GM18873 (cell line): ENCODE results near the gene PKD2.
"Not testable (repeated sequence)": the region's sequence is repeated elsewhere in the genome, so short reads cannot be mapped to it uniquely, and the experiment has no call there.

Experiments used
- ATAC-seq: cut with Tn5 transposase; IDR thresholded peaks from one replicate; pipeline ENCODE4 v1.9.1; 2021; ENCODE audit warnings: mild to moderate bottlenecking, moderate library complexity, moderate number of reproducible peaks; ENCODE audit not compliant: unreplicated experiment, low FRiP score

Gene PKD2

DNA sequence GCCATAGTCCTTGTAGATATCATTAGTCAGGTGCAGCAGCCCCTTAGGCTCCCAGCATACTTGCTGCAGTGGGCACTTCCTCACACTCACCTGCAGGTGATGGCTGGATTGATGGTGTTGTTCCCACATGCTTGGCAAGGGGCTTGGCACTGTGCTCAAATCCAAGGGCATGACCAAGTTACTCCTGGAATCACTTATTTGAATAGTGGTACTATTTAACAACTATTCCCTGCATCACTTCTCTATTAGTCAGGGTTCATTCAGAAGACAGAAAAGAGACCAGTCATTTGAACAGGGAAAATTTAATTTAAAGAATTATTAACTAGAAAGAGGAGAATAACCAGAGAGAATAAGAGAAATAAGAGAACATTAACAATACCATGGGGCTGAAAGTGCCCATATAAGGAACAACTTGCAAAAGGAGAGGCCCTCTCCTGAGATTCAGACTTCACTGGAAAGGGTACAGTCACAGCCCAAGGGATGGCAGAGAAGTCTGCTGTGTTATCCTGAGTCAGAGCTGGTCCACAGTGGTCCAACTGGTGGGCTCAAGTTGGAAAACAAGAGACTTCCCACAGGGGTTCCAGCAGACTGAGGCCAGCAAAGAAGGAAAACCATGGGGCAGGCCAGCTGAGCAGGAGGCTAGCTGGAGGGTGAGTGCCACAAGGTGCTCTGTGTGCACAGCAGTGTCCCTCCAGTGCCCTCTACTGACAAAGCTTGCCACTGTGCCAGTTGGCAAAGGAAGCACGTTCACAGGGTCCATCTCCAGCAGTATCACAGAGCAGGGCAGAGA, 22.1 kb upstream of the PKD2 start:
- peak; percentile 91 for ATAC-seq

DNA sequence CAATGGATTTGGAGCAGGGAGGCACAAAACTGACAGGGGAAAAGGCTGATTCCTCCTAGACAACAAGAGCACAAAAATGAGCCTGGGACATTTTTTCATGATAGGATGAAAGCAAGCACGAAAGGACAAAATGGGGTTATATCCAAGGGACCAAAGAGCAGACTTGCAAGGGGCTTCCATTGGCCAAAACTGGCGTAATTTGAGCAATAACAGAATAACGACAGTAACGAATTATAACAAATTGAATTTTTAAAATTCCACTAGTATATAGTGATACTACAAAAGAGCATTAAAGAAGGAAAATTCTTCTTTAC, 21.6 kb upstream of the PKD2 start:
- no peak for ATAC-seq

DNA sequence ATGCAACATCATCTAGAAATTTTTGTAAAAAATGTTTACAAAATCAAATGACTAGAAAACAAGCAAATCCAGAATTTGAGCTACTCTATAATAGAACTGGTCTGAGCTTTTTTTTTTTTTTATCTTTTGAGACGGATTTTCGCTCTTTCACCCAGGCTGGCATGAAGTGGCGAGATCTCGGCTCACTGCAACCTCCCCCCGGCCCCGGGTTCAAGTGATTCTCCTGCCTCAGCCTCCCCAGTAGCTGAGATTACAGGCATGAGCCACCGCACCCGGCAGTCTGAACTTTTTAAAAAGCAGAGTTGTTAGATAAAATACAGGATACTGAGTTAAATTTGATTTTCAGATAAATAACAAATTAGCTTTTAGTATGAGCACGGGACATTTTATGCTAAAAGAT, 20.9 kb upstream of the PKD2 start:
- no peak for ATAC-seq

DNA sequence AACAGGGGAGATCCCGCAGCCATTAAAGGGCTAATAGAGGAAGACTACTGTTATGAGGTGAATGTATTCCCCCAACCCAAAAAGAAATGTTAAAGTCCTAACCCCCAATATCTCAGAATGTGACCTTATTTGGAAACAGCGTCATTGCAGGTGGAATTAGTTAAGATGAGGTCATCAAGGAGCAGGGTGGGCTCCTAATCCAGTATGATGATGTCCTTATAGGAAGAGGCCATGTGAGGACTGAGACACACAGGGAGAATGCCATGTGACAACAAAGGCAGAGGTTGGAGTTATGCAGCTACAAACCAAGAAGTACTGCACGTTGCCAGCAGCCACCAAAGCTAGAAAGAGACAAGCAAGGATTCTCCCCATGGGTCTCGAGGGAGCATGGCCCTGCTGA, 17.7 kb upstream of the PKD2 start:
- ATAC-seq, result no peak

DNA sequence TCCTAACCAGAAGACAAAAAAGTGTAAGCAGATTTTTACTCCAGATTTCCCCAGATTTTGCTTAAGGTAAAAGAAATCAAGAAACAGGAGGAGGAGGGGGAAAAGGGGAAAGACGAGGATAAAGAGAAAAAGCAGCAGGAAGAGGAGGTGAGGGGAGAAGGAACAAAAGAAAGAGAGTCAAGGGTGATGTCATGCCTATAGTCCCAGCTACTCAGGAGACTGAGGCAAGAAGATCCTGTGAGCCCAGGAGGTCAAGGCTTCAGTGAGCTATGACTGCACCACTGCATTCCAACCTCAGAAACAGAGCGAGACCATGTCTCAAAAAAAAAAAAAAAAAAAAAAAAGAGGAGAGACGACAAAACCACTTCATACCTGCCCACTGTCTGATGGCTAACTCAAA, 12.0 kb upstream of the PKD2 start:
- ATAC-seq, result no peak

DNA sequence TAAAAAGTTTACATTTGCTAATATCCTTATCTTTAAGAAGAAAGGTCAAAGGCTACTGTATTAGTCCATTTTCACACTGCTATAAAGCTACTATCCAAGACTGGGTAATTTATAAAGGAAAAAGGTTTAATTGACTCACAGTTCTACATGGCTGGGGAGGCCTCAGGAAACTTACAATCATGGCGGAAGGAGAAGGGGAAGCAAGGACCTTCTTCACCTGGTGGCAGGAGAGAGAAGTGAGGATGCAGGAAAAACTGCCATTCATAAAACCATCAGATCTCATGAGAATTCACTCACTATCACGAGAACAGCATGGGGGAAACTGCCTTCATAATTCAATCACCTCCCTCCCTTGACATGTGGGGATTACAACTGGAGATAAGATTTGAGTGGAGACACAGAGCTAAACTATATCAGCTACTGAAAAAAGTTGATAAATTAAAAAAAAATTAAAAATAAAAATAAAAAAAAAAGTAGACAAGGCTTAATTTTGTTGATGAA, 8.2 kb upstream of the PKD2 start:
- not testable (repeated sequence) for ATAC-seq

DNA sequence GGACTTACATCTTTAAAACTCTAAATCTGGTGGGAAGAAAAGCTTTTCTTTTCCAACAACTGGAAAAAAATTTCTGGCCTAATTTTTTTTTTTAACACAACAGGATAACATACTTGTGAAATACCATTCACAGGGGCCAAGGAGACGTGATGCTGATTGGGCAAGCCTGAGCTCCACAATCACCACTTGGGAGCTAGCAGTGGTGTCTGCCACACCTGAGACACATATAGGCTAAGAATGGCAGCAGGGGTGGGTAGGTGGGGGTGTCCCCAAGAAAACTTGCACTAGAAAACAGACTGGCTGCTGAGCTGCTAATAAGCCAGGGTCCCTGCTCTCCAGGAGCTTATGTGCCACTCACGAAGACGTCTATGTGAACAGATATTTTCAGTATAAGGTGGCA, 5.6 kb upstream of the PKD2 start:
- no peak for ATAC-seq

DNA sequence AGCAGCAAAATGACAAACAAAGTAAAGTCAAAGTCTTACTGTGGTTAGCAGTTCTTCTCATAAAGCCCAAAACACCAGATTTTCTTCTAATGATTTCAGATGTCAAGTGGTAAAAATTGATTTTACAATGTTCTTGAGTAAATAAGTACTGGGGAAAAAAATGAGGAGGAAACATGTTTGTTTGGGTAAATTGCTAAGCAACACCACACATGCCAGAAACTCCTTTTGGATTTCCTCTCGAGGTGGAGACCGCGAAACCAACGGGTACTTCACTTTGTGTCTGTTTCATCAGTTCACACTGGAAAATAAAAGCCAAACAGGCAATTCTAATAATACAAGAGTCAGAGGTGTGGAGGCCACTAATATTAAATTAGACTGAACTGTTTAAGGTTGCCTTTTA, 4.6 kb upstream of the PKD2 start:
- ATAC-seq, result no peak

DNA sequence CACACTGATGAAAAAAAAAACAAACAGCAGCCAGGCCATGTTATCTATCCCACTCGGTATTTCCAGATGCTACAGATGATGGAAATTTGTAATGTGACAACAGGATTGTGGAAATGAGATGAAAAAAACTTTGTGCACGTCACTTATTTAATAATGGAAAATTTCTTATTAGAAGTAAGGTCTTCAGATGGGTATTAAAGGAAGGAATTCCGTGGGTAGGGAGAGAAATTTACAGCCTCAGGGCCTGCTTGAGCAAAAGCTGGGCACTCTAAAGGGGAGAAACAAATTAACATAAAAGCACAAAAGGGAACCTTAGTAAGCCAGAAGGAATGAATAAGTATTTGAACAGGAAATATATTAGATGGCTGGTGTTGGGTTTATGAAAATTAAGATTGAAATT, 4.2 kb upstream of the PKD2 start:
- no peak for ATAC-seq

DNA sequence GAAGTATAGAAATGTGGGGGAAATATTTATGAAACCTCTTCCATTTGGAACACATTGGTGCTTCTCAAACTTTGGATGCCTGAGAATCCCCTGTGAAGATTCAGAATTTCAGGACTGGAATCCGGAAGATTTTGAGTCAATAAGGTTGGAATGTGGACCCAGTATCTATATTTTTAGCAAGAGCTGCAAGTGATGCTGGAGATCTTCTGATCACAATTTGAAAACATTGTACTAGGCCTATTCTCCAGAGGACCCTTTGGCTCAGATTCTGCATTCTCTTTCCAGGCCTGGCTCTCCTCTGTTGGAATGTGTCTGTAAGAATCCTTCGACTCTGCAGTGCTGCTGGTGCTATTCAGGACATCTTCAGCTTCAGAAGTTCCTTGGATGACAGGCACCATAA, 2.4 kb upstream of the PKD2 start:
- ATAC-seq, result no peak

DNA sequence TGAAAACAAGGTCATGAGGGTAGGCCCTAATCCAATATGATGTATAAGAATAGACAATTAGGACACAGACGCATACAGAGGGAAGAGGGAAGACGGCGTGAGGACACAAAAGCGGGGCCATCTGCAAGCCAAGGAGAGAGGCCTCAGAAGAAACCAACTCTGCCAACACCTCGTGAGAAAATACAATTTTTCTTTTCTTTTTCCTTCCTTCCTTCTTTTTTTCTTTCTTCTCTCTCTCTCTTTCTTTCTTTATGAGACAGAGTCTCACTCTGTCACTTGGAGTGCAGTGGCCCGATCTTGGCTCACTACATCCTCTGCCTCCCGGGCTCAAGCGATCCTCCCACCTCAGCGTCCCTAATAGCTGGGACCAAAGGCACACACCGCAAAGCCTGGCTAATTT, 1.5 kb upstream of the PKD2 start:
- ATAC-seq, result no peak

DNA sequence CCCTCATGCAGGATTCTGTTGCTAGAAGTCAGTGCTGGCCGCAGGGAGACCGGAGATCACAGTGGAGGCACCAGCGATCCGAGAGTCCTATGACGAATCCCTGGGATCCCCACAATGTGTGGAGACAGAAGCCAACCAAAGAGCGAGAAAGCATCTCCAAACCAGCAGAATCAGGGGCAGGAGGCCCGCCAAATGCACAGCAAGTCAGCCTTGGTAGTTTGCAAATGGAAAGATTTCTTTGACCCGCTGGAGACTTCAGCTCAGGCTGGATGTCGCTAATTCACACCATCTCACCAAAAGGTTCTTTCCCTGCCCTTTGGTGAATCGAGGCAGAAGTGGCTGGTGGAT, 505 bp upstream of the PKD2 start:
- ATAC-seq, result no peak

DNA sequence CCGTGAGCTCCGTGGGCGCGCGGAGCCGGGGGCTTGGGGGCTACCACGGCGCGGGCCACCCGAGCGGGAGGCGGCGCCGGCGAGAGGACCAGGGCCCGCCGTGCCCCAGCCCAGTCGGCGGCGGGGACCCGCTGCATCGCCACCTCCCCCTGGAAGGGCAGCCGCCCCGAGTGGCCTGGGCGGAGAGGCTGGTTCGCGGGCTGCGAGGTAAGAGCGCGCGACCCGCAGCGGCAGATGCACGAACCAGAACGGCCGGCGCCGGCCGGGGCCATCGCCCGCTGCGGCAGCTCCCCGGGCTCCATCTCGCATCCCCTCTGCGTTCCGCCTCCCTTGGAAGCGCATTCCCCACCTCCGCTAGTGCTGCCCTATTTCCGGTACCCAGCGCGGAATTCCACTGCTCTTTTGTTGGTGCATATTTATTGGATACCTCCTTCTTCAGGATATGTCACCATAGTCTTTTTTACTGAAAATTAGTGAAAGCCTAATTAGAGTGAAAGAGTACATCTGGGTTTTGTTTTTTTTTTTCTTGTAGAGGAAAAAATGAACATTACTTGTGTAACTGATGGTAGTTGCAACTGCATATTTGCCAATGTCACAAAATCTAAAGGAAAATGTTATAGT, 797 bp downstream of the PKD2 start:
- peak; percentile 12 for ATAC-seq

DNA sequence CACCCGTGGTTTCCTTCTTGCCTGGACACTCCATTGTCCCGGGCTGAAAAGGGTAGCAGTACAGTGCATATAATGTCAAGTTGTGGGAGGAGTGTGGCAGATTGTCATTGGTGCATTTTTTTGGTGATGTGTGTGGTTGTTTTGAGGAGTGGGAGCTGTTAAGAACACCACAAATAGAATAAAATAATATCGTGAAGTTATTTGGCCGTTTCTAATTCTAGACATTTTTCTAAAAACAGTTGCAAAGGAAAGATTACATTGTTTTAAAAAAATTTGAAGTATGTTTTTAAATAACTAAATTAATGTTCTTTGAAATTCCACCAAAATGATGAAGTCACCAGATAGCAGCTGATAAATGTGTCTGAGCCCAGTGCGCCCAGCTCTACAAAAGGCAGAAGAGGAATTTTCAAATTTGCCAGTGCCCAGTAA, 1.3 kb downstream of the PKD2 start:
- ATAC-seq, result no peak

DNA sequence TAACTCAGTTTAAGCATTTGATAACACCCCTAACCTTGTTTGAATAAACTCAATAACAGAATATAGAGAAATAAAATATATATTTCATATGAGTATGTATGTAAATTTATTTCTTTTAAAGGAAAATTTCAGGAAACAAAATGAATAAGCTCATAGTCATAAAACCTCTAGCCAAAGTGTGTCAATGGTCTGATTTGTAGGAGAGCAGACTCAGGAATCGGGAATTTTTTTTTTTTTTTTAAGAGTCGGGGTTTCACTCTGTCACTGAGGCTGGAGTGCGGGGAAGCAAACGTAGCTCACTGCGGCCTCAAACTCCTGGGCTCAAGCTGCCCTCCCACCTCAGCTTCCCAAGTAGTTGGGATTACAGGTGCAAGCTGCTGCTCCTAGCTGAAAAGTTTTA, 2.4 kb downstream of the PKD2 start:
- ATAC-seq, result no peak

DNA sequence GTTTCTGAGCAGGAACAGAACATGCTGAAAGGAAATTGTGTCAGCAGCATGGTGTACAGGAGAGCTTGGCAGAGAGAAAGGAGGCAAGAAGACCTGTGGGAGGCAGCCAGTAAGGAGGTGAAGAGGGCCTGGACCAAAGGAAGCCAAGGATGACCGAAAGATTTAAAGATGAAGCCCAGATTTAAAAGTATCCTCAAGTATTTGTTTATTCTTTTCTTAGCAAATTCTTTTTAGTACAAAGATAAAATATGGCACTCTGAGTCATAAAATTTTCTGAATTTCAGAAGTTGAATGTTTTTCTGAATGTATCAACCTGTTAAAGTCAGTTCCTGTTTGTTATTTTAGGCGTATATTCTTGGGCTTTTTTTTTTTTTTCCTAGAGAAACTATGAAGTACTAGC, 3.5 kb downstream of the PKD2 start:
- ATAC-seq, result no peak

DNA sequence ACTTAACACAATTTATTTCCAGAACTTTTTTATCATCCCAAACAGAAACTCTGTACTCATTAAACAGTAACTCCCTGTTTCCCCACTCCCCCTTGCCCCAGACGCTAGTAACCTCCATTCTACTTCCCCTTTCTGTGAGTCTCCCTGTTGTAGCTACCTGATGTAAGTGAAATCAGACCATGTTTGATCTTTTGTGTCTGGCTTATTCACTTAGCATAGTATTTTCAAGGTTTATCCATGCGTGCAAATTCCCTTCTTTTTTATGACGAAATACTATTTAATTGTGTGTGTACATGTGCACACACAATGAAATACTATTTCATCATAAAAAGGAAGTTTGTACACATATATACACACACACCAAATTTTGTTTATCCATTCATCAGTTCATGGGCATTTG, 5.2 kb downstream of the PKD2 start:
- ATAC-seq, result no peak

DNA sequence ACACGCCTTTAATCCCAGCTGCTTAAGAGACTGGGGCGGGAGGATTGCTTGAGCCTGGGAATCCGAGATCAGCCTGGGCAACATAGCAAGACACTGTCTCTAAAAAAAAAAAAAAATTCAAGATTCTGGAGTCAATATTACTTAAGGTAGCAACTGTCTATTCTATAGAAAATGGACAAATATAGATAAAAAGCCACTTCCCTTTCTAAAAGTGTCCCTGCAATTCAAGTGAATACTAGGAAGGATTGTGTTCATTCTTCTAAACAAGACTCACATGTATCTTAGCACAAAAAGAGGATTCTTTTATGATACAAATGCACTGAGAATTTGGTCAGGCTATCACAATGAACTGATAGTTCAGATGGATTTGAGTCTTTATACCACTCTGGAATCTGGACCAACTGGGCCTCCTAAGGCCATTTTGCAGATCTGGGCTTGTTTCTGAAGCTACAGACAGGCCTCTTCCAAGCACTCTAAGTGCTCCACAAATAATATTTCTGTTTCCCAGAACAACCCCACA, 7.0 kb downstream of the PKD2 start:
- ATAC-seq, result no peak

DNA sequence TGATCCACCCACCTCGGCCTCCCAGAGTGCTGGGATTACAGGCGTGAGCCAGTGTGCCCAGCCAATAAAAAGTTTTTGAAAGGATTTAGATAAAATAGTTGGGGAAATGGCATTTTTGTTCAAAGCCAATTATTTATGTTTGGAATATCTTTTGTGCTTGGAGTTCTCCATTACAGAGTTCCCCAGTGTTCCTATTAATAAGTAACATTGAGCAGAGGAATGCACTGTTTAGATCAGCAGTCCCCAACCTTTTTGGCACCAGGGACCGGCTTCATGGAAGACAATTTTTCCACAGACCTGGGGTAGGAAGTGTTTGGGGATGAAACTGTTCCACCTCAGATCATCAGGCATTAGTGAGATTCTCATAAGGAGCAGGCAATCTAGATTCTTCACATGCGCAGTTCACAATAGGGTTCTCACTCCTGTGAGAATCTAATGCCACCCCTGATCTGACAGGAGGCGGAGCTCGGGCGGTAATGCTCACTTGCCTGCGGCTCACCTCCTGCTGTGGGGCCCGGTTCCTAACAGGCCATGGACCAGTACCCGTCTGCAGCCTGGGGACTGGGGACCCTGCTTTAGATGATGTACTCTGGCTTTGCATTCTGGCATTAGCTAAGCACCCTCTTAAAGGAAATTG, 8.3 kb downstream of the PKD2 start:
- no peak for ATAC-seq

DNA sequence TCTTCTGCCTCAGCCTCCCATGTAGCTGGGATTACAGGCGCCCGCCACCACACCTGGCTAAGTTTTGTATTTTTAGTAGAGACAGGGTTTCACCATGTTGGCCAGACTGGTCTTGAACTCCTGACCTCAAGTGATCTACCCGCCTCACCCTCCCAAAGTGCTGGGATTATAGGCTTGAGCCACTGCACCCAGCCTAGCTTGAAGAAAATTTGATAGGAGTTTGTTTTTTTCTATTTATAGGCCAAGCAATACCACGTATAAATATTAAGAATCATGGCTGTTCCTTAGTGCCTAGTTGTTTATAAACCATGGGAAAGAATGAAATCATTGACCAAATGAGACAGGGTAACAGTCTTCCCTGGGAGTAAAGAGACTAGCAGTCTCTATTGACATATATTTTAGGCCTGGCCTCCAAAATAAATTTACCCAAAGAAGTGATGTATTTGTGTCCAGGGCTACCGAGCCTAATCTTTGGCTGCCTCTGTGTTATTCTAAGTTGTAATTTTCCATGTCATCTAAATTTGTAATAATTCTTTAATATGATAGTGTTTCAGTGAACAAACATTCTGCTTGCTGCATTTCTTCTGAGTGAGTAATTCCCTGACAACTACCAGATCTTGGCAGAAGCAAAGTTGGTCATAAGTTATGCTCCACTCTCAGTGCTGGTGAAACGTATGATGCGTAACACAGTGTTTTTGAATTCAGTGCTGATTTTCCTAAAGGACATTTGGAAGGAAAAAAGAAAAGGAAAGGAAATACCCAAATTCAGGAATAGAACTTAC, 10.3 kb downstream of the PKD2 start:
- ATAC-seq, result no peak

DNA sequence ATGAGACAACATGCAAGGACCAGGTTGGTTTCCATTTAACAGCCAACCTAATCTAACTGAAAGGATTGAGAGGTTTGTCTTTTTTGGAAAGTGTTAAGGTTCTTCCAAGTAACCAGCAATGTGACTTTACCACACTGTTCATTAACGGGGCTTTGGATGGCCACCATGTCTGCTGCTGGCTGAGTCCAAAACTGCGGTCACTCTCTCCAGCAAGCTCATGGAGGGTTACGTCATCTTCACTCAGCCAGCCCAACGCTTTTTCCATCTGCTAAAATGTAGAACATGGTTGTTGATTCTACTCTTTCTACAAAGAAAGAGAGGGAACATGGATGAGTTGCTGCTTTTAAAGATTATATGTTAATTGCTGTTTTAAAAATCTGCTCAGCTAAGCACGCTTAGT, 11.0 kb downstream of the PKD2 start:
- no peak for ATAC-seq
